GM18517 (cell line): Measurements from ENCODE around the gene CTDNEP1.

Experiments used
- ATAC-seq: cut with Tn5 transposase; IDR thresholded peaks from one replicate; pipeline ENCODE4 v1.9.1; 2021; ENCODE audit warnings: mild to moderate bottlenecking, moderate library complexity; ENCODE audit not compliant: unreplicated experiment

The CTDNEP1 gene

DNA sequence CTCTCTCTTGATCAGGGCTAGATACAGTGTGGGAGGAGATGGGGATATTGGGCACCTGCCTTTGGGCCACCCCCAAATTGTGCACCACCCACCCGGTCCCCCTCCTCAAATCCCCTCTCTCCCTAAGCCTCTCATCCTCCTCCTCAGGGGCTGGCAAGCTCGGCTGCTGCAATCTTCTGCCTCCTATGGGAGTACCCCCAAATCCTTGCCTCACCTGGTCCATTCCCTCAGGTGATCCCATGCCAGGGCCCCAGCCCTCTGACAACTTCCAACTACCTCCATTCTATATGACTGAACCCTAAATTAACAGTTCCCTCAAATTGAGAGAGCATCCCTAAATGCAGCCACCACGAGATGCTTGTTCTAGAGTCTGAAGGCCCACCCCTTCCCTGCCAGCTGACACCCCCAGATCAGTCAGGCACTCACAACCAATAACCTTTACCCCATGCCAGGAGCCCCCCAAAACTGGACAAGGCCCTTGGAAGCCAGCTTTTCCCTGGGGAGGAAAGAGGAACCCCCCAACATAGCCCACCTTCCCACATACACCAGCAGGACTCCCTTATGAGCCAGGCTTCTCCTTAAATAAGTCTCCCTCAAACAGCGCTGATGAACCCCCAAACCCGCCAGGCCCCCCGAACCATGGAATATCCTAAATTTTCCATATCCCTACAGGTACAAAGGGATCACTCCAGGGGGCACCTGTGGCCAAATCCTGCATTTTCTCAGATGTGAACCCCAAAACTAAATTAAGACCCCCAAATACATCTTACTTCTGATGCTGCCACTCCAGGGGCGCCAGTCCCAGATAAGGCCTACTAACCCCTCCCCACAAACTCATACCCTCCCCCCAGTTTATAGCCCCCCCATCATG lies 35.1 kb downstream of the CTDNEP1 start:
- no peak for ATAC-seq

DNA sequence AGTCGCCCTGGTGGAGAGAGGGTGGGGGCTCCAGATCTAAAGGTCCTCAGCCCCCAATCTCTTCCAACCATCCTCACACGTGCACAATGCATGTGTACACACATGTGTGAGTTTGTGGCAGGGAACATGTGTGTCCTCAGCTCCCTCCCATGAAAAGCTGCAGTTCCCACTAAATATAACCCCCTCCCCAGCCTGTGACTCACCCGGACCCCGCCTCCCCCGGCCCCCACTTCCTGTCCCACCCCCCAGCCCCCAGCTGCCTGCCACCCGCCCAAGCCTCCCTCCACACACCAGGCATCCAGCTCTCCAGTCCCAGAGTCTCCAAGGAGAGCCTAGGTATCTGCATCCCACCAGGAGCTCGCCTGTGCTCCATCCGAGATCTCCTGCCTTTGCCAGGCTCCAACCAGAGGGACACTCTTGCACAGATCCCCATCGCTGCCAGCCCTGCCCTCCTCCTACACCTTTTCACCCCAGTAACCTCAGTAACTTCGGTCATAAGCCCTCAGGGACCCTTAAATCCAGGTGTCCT lies 35.8 kb downstream of the CTDNEP1 start:
- ATAC-seq, result no peak

DNA sequence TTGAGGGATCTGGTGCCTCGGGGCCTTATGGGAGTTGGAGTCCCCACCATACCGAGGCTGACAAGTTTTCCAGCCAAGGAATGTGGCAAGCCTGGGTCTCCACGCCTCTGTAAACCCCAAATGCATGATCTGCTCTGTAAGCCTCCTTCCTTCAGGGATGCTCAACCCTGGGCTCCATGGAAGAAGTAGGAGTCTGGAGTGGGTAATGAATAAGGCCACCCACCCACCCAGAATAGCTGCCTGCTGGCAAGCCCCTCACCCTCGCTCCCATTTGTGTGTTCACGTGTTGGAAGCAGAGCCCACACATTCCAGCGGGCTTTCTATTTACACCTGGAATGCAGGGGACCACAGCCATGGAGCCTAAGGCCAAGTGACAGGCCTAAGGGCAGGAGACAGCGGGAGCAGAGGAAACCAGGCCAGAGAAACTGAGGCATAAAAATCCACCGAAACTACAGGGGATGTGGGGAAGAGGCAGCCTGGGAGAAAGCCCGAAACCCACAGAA lies 36.3 kb downstream of the CTDNEP1 start:
- ATAC-seq, result no peak

DNA sequence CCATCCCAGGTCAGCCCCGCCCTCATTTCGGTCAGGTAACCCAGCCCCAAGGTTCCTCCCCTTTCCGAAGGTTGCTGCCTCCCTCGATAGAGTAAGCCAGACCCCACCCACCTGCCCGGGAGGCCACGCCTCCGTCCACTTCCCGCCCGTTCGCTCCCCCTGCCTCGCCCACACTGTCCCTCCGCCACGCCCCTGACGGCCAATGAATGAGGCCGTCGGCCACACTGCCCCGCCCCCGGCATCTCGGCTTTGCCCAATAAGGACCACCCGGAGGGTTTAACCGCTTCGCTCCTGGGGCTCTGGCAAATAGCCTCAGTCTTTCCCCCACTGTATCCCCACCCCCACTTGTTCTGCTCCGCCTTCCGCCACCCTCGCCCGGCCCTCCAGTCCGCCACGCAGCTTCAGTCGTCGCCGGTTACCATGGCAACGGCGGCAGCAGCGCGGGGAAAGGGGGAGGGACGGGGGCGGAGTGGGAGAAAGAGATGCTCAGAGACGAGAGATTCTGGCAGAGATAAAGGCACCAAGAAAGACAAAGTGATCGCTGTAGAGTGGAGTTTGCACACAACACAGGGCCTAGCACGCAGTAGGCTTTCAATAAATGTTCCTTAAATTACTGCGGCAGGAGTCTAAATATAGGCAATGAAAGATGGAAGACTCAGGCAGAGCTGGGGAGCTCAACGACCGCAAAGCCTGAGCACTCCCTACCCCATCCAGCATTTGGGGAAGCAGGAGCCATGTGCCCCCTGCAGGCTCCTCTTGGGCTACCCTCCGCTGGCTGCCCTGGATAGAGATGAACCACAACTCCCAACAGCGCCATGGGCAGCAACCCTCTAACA lies 37.0 kb downstream of the CTDNEP1 start:
- ATAC-seq, result peak; percentile 72

DNA sequence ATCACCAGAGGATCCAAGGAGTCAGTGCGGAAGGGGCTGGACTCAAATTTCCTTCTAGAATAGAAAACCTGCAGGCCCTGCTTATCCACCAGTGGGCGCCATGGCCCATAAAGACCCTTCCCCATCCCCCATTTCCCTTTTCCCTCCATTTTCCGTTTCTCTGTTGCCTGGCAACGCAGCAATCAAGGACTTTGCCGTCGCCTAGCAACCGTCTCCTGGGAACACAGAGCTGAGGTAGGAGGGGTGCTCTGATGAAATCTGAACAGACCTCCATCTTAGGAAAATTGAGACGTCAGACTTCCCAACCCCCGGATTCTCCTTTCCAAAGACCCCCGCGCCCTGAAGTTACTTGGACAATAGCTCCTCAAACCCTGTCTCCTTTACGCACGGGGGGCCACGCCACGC lies 37.6 kb downstream of the CTDNEP1 start:
- no peak for ATAC-seq

DNA sequence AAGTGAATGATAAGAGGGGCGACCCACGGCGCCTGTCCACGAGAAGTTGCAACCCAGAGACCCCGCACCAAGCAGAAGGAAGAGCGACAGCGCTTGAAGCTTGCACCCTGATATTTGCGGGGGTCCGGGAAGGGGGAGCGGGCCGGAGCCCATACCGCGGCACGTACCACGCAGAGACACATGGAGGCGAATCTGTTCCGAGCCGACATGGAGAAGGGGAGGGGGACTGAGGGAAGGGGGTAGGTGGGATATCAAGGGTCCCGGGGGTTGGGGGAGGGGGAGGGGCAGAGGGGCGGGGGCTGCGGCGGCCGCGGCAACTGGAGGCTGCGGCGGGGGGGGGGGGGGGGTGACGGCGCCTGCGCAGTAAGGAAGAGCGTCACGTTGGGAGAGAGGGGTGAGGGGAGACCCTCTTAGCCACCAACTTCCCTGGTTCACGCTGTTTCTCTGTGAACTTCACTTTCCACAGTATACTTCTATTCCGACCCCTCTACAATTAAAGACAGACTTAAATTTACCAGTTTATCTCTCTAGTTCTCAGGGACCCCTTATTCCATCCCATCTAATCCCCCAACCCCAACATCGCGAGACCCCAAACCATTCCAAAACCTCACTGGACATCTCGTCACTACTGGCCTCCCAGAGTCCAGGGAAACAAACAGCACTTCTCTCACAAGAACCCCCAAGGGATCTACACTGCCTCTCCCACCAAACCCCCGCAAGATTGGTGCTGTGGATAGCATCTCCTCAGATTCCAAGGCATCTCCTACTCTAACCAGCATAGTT lies 39.9 kb downstream of the CTDNEP1 start:
- ATAC-seq, result no peak

DNA sequence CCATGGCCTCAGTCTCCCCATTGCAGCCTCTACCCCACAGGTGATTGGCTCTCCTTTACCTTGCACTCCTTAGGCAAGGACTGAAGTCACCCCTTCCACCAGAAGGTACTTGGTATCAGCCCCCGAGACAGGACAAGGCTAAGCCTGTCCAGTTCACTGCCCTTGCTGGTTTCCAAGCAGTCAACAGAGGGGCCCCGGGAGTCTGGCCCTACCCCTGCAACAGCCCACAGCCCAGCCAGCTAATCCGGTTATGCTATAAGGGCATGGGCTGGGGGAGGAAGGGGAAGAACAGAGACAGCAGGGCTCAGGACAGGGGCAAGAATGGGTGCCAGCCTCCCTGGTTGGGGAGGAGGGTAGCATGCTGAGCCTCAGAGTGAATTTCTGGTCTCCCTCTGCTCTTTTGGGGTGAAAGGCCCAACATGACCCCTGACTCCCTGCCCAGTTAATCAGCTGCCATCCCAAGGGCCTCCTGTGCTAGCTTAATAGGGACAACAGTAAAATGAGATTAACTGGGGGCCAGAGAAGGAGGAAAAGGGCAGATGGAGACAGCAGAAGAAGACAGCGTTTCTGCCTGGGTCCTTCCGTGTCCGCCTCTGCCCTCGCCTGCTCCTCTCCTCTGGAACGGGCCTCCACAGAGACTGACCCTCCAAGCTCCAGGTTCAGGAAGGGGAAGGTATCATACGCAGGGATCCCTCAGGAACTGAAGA lies 42.6 kb downstream of the CTDNEP1 start:
- ATAC-seq, result no peak

DNA sequence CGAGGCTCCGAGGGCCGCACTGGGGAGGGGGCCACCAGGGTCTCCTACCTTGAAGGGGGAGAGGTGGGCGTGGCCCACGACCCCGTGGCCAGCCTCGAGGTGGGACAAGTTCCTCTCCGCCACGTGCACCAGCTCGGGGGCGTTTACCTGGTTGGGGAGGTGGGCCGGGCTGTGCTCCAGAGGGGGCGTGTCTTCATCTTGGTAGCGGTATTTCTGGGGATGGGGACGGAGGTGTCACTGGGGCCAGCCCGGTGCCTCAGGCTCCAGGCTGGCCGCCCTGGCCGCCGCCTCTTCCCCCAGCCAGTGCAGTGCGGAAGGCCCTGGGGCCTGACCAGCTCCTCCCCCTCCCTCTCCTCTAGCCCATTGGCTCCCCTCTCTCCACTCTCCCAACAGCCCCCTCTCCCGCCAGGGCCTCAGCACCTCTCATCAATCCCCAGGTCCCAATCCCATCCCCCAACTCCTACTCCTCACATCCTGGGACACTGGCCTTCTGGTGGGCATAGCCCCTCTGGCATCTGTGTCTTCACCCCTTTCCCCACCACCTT lies 43.4 kb downstream of the CTDNEP1 start:
- no peak for ATAC-seq

DNA sequence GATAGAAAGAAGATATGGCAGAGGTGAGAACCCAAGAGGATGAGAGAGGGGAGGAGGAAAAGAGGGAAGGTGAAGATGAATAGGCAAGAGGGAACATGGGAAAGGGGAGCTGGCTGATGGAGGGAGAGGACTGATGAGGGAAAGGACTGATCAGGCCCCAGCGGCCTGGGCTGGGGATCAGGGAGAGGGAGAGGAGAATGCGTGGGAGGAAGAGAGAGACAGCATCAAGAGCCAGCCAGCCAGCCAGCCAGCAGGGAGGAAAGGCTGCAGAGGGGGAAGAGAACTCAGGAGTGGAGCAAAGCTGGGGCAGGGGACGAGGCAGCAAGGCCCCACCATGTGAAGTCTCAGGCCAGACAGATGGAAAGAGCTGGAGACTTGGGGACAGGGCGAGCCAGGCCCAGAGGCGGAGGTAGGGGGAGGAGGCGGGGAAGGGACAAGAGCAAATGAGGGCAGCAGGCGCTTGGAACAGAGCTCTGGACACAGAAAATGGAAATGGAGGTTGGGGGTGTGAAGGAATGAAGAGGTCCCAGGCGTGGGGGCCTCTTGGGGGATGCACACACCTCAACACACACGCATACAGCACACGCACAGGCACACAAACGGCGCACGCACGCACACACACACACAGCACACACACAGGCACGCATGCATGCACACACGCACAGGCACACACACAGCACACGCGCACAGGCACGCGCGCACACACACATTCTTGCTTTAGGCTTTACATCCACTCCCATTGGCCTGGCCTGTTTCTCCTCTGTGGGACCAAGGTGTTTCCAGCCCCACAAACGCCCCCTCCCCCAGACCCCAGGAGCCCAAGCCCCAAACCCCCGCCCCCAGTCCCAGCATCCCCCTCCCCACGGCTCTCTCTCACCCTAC lies 44.2 kb downstream of the CTDNEP1 start:
- no peak for ATAC-seq

DNA sequence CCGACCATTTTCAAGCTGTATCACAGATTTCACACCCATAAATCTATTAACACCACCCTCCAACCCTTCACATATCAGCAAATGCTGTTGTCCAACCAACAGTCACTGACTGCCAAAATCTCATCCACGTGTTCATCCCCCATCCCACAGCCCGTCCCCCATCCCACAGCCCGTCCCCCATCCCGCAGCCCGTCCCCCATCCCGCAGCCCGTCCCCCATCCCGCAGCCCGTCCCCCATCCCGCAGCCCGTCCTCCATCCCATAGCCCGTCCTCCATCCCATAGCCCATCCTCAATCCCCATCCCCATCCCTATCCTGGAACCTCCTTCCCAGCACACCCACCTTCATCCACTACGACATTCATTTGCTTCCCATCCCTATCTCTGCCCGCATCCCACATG lies 46.0 kb downstream of the CTDNEP1 start:
- ATAC-seq, result no peak

DNA sequence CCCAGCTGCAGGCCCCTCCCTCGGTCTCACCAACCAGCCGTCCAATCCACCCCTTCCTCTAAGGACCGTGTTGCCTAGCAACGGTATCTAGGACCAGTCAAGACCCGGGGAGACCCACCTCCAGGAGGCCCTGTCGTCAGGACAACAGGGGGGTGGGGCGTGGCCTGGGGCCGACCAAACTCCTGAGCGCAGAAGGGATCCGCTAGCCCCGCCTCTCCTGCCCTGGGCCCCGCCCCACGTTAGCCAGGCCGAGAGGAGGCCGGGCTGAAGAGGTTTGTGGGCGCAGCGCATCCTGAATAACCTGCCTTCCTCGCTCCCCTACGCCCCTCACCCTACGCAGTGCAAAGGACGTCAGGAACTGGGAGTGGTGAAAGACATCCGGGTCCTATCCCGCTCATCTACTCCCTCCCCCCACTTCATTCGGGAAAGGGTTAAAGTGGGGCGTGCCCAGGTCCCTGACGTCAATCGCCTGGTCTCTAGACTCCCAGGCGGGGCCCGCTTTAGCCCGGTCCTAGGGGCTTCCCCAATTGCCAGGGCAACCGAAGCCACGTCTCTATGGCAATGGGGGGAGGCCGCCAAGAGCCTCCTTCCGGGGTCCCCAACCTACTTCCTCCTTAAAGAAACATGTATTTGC lies 46.6 kb downstream of the CTDNEP1 start:
- ATAC-seq, result peak; percentile 70

DNA sequence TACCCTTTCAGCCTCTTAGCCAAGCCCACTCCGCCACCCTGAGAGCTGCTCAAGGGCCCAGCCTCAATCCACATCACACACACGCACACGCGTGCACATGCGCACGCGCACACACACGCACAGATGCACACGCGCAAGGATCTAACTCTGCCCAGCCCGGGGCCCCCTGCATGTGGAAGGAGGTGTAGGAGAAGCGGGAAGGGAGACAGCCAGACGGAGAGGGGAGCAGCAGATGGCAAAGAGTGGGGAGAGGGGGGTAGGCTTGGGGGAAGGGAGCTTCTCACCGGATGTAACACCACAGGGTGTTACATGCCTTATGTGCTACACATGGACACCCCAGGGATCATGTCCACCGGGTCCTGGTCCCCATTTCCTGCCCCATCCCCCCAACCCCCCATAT lies 47.2 kb downstream of the CTDNEP1 start:
- no peak for ATAC-seq

DNA sequence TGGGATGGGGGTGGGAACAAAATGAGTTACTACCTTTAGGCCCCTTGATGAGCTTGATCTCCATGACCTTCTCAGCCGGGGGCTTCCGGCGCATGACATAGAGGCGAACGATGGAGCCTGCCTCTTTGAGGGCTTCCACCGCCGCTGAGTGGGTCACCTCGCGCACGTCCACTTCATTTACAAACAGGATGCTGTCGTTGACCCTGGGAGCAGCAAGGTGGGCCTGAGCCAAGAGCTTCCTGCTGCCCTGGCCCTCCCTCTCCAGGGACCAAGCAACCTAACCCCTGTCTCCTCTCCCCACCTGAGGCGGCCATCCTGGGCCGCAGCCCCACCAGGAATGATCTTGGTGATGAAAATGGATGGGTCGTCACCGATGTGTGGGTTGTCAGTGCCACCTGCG lies 48.1 kb downstream of the CTDNEP1 start:
- ATAC-seq, result no peak

DNA sequence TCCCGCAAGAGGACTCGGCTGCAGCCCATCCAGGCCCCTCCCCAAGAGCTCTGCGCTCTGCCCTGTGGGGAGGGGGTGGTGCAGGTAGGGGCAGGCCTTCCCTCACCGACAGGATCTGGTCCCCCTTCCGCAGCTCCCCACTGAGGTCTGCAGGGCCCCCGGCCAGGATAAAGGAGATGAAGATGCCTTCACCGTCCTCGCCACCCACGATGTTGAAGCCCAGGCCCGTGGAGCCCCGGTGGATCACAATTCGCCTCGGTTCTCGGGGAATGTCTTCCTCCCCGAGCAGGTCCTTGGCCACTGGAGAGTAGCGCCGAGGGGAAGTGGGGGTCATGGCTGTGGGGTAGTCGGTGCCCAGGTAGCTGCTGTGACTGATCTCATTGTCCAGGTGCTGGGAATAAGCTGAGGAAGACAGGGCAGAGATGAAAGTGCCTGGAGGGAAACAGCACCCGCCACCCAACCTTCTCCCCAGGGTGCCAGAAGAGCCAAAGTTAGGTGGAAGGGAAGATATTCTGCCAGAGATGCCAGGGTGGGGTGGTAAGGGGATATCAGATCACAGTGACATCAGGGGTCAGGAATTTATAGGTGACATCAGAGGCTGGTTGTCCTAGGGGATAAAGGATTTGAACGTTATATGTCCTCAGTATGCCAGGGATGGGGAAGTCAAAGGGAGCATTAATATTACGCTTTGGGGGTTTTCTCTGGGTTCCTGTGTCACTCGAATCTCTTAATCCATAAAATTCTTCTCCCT lies 54.7 kb downstream of the CTDNEP1 start:
- no peak for ATAC-seq

DNA sequence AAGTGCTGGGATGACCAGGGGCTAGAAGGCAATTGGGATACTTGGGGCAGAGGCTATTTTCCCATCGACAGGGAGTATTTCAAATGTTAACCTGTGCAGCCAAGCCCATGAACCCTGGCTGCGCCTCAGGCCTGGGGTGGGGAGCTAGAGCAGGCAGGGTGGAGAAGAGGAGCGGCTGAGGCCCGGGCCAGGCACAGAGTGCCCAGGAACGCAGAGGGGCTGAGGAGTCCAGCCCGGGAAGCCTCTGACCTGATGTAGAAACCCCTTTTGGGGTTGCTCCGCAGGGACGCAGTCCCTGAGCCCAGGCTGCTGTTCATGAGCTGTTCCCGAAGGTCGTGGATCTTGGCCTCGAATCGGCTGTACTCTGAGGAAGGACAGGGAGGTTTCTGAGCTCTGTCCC lies 55.6 kb downstream of the CTDNEP1 start:
- no peak for ATAC-seq
